A673 (cell line): ENCODE data around the gene MAP3K9. TPM values are rescaled to one million over a fixed set of nuclear protein-coding genes. Genes with fewer than 3 reads are reported as not detected.

ENCODE experiments used
- BruUV-seq: library from RNA; stranded (reverse); fragments of 400-500 nt; replicated peaks from 2 replicates; lab custom pipeline; 2021; lab: Mats Ljungman, UMichigan
- CTCF ChIA-PET: fragments of 300-600 bp; sonication (Branson Sonifier 250); formaldehyde crosslinking; loops from one replicate; lab custom pipeline; 2022; ENCODE audit warnings: antibody characterized with exemption; lab: Charles Lee
- POLR2A ChIA-PET: fragments of 300-600 bp; sonication (Branson Sonifier 250); formaldehyde crosslinking; loops from one replicate; lab custom pipeline; 2022; ENCODE audit warnings: antibody characterized with exemption; ENCODE audit not compliant: low non-redundant PET; lab: Charles Lee
- DNase-seq: peaks from one replicate; pipeline ENCODE4 v3.0.0-alpha.2; 2015; ENCODE audit warnings: low spot score
- H3K27ac ChIP-seq: fragments of 200-600 bp; sonication (generic); 2 replicates; pipeline ENCODE4 v1.5.1; 2016; ENCODE audit warnings: mixed run types, low read depth, mild to moderate bottlenecking, mixed read lengths, antibody characterized with exemption, low read length; ENCODE audit not compliant: poor library complexity, severe bottlenecking
- H3K27me3 ChIP-seq: fragments of 200-600 bp; sonication (generic); replicated peaks from 2 replicates; pipeline ENCODE4 v1.6.1; 2017; ENCODE audit warnings: mixed run types, low read depth, mild to moderate bottlenecking, mixed read lengths, antibody characterized with exemption, low read length; ENCODE audit not compliant: insufficient read depth, poor library complexity
- H3K36me3 ChIP-seq: fragments of 200-600 bp; sonication (generic); 2 replicates; pipeline ENCODE4 v1.6.1; 2016; ENCODE audit warnings: mixed run types, mild to moderate bottlenecking, mixed read lengths, antibody characterized with exemption, low read length; ENCODE audit not compliant: insufficient read depth, poor library complexity, severe bottlenecking
- H3K4me1 ChIP-seq: fragments of 200-600 bp; sonication (generic); 2 replicates; pipeline ENCODE4 v1.6.1; 2017; ENCODE audit warnings: mixed run types, mild to moderate bottlenecking, mixed read lengths, antibody characterized with exemption, low read length; ENCODE audit not compliant: insufficient read depth, poor library complexity, severe bottlenecking
- H3K4me3 ChIP-seq: fragments of 200-600 bp; sonication (generic); 2 replicates; pipeline ENCODE4 v1.5.1; 2016; ENCODE audit warnings: low read depth, mixed run types, mild to moderate bottlenecking, mixed read lengths, low read length; ENCODE audit not compliant: poor library complexity, severe bottlenecking
- H3K9me3 ChIP-seq: fragments of 200-600 bp; sonication (generic); 2 replicates; pipeline ENCODE4 v1.6.1; 2016; ENCODE audit warnings: mixed run types, low read depth, mild to moderate bottlenecking, mixed read lengths, antibody characterized with exemption, low read length; ENCODE audit not compliant: poor library complexity, severe bottlenecking
- EZH2 ChIP-seq: fragments of 200-600 bp; sonication (generic); IDR thresholded peaks from 2 replicates; pipeline ENCODE4 v1.6.1; 2017; ENCODE audit warnings: borderline replicate concordance, low read depth, mild to moderate bottlenecking, mixed read lengths, antibody characterized with exemption, low read length; ENCODE audit not compliant: poor library complexity, severe bottlenecking
- intact Hi-C: fragments of 100-400 bp; cut with micrococcal nuclease; formaldehyde crosslinking; loops from one replicate; pipeline ENCODE4 v1.10.0; 2022; ENCODE audit not compliant: unreplicated experiment
- total RNA-seq: library from RNA; stranded (reverse); gene quantifications from 2 replicates; pipeline ENCODE4 v1.2.3, GENCODE V29; 2021
- TF ChIP-seq, protein P1 (sequence below): fragments of 300-800, 200-600 bp; sonication (generic); conservative IDR thresholded peaks from 2 replicates; pipeline ENCODE4 v1.5.1; 2017; ENCODE audit warnings: low read depth, mild to moderate bottlenecking, antibody characterized with exemption, low read length, moderate library complexity, mixed read lengths

Gene MAP3K9
- total RNA-seq, 1 experiment from 2014 or later = 5.4 TPM

GRCh38 chr14:70821584-70822529 lies 12.5 kb upstream of the MAP3K9 start:
- POLR2A ChIA-PET = no interaction called here
- TF ChIP-seq, protein P1, sequence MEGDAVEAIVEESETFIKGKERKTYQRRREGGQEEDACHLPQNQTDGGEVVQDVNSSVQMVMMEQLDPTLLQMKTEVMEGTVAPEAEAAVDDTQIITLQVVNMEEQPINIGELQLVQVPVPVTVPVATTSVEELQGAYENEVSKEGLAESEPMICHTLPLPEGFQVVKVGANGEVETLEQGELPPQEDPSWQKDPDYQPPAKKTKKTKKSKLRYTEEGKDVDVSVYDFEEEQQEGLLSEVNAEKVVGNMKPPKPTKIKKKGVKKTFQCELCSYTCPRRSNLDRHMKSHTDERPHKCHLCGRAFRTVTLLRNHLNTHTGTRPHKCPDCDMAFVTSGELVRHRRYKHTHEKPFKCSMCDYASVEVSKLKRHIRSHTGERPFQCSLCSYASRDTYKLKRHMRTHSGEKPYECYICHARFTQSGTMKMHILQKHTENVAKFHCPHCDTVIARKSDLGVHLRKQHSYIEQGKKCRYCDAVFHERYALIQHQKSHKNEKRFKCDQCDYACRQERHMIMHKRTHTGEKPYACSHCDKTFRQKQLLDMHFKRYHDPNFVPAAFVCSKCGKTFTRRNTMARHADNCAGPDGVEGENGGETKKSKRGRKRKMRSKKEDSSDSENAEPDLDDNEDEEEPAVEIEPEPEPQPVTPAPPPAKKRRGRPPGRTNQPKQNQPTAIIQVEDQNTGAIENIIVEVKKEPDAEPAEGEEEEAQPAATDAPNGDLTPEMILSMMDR = no peak
- no peak for TF ChIP-seq EZH2
- Histone ChIP-seq H3K36me3 (no peaks in the 10 kb centered on the region), H3K9me3 (no peaks in the 10 kb centered on the region), H3K4me1 (peaks cover 15% of the 10 kb centered on the region), H3K27ac (peak overlapping the region; percentile 79), H3K4me3 (peak overlapping the region; percentile 81), H3K27me3 (no peaks in the 10 kb centered on the region)
- intact Hi-C loops = no loop called here
- CTCF ChIA-PET = interaction anchor here (0.9 to 1.0 kb wide), 2 partner anchors 12 to 134 kb away, joined by 3 to 14 read pairs; no protein-coding TSS in a partner anchor
- DNase-seq = peak; percentile 71
- no TSS peak for BruUV-seq

DNA sequence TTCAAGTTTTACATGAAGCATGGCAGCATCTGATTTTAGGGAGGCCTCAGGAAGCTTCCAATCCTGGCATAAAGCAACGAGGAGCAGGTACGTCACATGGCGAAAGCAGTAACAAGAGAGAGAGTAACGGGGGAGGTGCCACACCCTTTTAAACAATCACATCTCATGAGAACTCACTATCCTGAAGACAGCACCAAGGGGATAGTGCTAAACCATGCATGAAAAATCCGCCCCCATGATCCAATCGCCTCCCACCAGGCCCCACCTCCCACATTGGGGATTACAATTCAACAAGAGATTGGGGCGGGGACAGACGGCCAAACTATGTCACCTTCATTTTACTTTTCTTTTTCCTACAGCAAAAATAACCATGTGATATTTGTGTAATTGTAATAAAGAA lies 7.2 kb upstream of the MAP3K9 start:
- ChIA-PET CTCF (no interaction called here), POLR2A (no interaction called here)
- intact Hi-C loops = loop anchor here (2.0 to 5.0 kb wide), 3 partner anchors 90 to 194 kb away; partner anchors contain the start of gene PCNX1

GRCh38 chr14:70814466-70814865 lies 5.2 kb upstream of the MAP3K9 start:
- POLR2A ChIA-PET = no interaction called here
- Histone ChIP-seq H3K36me3 (no peaks in the 10 kb centered on the region), H3K27me3 (no peaks in the 10 kb centered on the region), H3K4me3 (no peak overlapping the region), H3K4me1 (peaks cover 9% of the 10 kb centered on the region), H3K27ac (no peak overlapping the region), H3K9me3 (no peaks in the 10 kb centered on the region)
- intact Hi-C loops = no loop called here
- TF ChIP-seq EZH2 = no peak
- TF ChIP-seq, protein P1 = no peak
- no TSS peak for BruUV-seq
- no peak for DNase-seq
- CTCF ChIA-PET = no interaction called here

More for the DNA sequence above, 7.2 kb upstream of the MAP3K9 start:
- no peak overlapping the region for H3K4me3 ChIP-seq
- no peaks in the 10 kb centered on the region for H3K36me3 ChIP-seq
- H3K27ac ChIP-seq = no peak overlapping the region
- DNase-seq = peak; percentile 51
- no peaks in the 10 kb centered on the region for H3K9me3 ChIP-seq
- H3K27me3 ChIP-seq = no peaks in the 10 kb centered on the region
- TF ChIP-seq, protein P1 = no peak
- no peak for TF ChIP-seq EZH2
- no TSS peak for BruUV-seq
- peaks cover 15% of the 10 kb centered on the region for H3K4me1 ChIP-seq
